ENCODE data around the gene TNS1. TPM values are rescaled to one million over a fixed set of nuclear protein-coding genes. Genes with fewer than 3 reads are reported as not detected.

Gene TNS1
- total and polyA plus RNA-seq, 10 of the 15 experiments (the other 5 are each of a cell fraction or from before 2014, with no cell fraction given) = 0.05 to 0.44 TPM; not detected in 8

GRCh38 chr2:217868911-217869334 lies 133.9 kb downstream of the TNS1 start:
- Histone ChIP-seq H3K79me2 (ENCODE audit: control insufficient read depth, insufficient read depth, low read length) (no peaks in the 10 kb centered on the region), H3K9ac (ENCODE audit: control insufficient read depth, insufficient read depth, low read length) (no peak overlapping the region), H3K4me3 (no peak overlapping the region), H3K36me3 (ENCODE audit: control insufficient read depth in 2 of 2, insufficient read depth in 2 of 2, low read length in 1 of 2) (no peaks in the 10 kb centered on the region), H3K27me3 (replicated peaks in 1 of 2; ENCODE audit: control insufficient read depth in 2 of 2, insufficient read depth in 2 of 2, low read length in 1 of 2) (peaks cover 0 to 2% of the 10 kb centered on the region in 2 experiments; a peak in 1 of 4 replicates), H3K27ac (ENCODE audit: control insufficient read depth, insufficient read depth) (no peak overlapping the region), H3K4me2 (ENCODE audit: control insufficient read depth, insufficient read depth) (no peak overlapping the region), H3K4me1 (ENCODE audit: control insufficient read depth, insufficient read depth, low read length) (peaks cover 8% of the 10 kb centered on the region), H4K20me1 (ENCODE audit: control insufficient read depth, insufficient read depth) (no peaks in the 10 kb centered on the region), H2AFZ (ENCODE audit: control insufficient read depth, low read depth, low read length) (no peak overlapping the region), H3K9me3 (replicated peaks; ENCODE audit: control insufficient read depth, insufficient read depth, low read length) (no peaks in the 10 kb centered on the region)
- ATAC-seq (no peak), FAIRE-seq (no peak), DNase-seq (ENCODE audit: low read depth, low spot score) (no peak)
- ChIA-PET SMC1A (ENCODE audit: uncharacterized antibody, unreplicated experiment) (no interaction called here), CTCF (no interaction called here), RAD21 (ENCODE audit: unreplicated experiment) (no interaction called here), POLR2A (interaction anchor here (0.6 kb wide), 1 partner anchor 226 kb away, joined by 3 read pairs; no protein-coding TSS in a partner anchor)
- in situ Hi-C loops (cut with MboI) (no loop called here), intact Hi-C loops (cut with micrococcal nuclease; ENCODE audit: unreplicated experiment) (no loop called here)
- BruUV-seq (replicated peaks) = no TSS peak
- WGBS (ENCODE audit: insufficient coverage, insufficient replicate concordance, low lambda C conversion rate, missing lambda C conversion rate) = 39% methylated on average over 3 of the region's 3 CpGs
- no peak for TF ChIP-seq DPF2 (IDR thresholded peaks at IDR 0.05)
- TF ChIP-seq RBBP5 (conservative IDR thresholded peaks at IDR 0.05) = no peak
- no peak for TF ChIP-seq PRDM15 (CRISPR knock-in tag; IDR thresholded peaks at IDR 0.05)
- TF ChIP-seq TCF3 (IDR thresholded peaks at IDR 0.05; ENCODE audit: borderline replicate concordance, insufficient read depth, low read depth, low read length) = no peak
